Gastrocnemius medialis (tissue), 4 donors: ENCODE data around the gene FKBP5.

Experiments used
- CTCF ChIP-seq, 5 experiments: fragments of 450-650 bp in 3 of 5; fragments of 200-600 bp in 2 of 5; sonication (generic) in 2 of 5; IDR thresholded peaks in 4 of 5; conservative IDR thresholded peaks in 1 of 5; 1 replicate in 4 of 5; 2 replicates in 1 of 5; pipeline ENCODE4 v1.5.1; 2016 to 2019; ENCODE audit warnings: antibody characterized with exemption in 5 of 5, mild to moderate bottlenecking in 3 of 5, moderate library complexity in 3 of 5
- POLR2A ChIP-seq, 2 donors: fragments of 450-650 bp; IDR thresholded peaks; one replicate each; pipeline ENCODE4 v1.6.1; 2017; ENCODE audit warnings: antibody characterized with exemption in 2 of 2, mild to moderate bottlenecking in 2 of 2, moderate library complexity in 2 of 2

DNA sequence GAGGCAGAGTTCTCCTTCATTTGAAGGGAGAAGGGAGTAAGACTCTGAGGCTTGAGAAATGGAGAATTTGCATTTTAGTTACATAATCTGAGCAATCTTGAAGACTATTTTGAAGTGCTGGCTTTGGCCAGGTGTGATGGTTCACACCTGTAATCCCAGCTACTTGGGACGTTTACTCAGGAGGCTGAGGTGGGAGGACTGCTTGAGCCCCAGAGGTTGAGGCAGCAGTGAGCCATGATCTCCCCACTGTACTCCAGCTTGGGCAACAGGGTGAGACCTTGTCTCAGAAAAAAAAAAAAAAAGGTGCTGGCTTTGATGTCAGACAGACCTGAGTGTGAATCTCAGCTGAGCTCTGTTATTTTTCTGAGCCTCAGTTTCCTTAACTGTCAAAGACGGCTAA is 35.8 kb upstream of the FKBP5 start:
- TF ChIP-seq CTCF (IDR thresholded peaks at IDR 0.05 in 4 of 5, conservative IDR thresholded peaks at IDR 0.05 in 1 of 5) (no peak), POLR2A (IDR thresholded peaks at IDR 0.05) (no peak)
